ENCODE results near the gene KANK4. TPM values are rescaled to one million over a fixed set of nuclear protein-coding genes. Genes with fewer than 3 reads are reported as not detected.

KANK4 gene
- total RNA-seq, 1 donor from 2014 or later = 0.47 TPM

- no peak for DNase-seq
Observed at GRCh38 chr1:62304975-62305374, 14.3 kb downstream of the KANK4 start.

GRCh38 chr1:62304515-62304914 is 14.7 kb downstream of the KANK4 start:
- no peak for DNase-seq

- DNase-seq = no peak
Observed at GRCh38 chr1:62301726-62302390, 17.4 kb downstream of the KANK4 start.

GRCh38 chr1:62299426-62300200 is 19.6 kb downstream of the KANK4 start:
- DNase-seq = peak; percentile 46

GRCh38 chr1:62295921-62296491 is 23.2 kb downstream of the KANK4 start:
- DNase-seq = peak; percentile 25

- peak; percentile 27 for DNase-seq
Observed at GRCh38 chr1:62294261-62294660, 25.0 kb downstream of the KANK4 start.

- DNase-seq = no peak
Observed at GRCh38 chr1:62288662-62289061, 30.6 kb downstream of the KANK4 start.

GRCh38 chr1:62288224-62288623 is 31.0 kb downstream of the KANK4 start:
- no peak for DNase-seq

GRCh38 chr1:62286786-62287224 is 32.4 kb downstream of the KANK4 start:
- no peak for DNase-seq

GRCh38 chr1:62285984-62286785 is 33.0 kb downstream of the KANK4 start:
- no peak for DNase-seq

- no peak for DNase-seq
Observed at GRCh38 chr1:62285440-62285839, 33.8 kb downstream of the KANK4 start.

- DNase-seq = no peak
Observed at GRCh38 chr1:62283986-62284385, 35.2 kb downstream of the KANK4 start.

- DNase-seq = no peak
Observed at GRCh38 chr1:62282909-62283755, 36.1 kb downstream of the KANK4 start.

- DNase-seq = no peak
Observed at GRCh38 chr1:62281922-62282555, 37.2 kb downstream of the KANK4 start.

- DNase-seq = no peak
Observed at GRCh38 chr1:62280960-62281465, 38.2 kb downstream of the KANK4 start.

GRCh38 chr1:62280150-62280549 is 39.1 kb downstream of the KANK4 start:
- peak; percentile 22 for DNase-seq

GRCh38 chr1:62276791-62277190 is 42.4 kb downstream of the KANK4 start:
- no peak for DNase-seq

GRCh38 chr1:62274496-62275485 is 44.4 kb downstream of the KANK4 start:
- DNase-seq = no peak

- no peak for DNase-seq
Observed at GRCh38 chr1:62273953-62274352, 45.3 kb downstream of the KANK4 start.

Data from occipital lobe (tissue), 2 donors.